GM23338 (cell line): ENCODE data around the gene FHL1. TPM values are rescaled to one million over a fixed set of nuclear protein-coding genes. Genes with fewer than 3 reads are reported as not detected.

ENCODE experiments used
- ATAC-seq: fragments of 200-7000 bp; cut with Tn5 transposase; 3 replicates; pipeline ENCODE4 v1.9.1; 2020
- DNase-seq: peaks from one replicate; pipeline ENCODE4 v3.0.0-alpha.2; 2015; ENCODE audit warnings: low spot score
- H2AFZ ChIP-seq: fragments of 200-600 bp; sonication (generic); 2 replicates; pipeline ENCODE4 v1.8.0; 2016; ENCODE audit warnings: antibody characterized with exemption, mild to moderate bottlenecking, moderate library complexity
- H3F3A ChIP-seq: fragments of 200-600 bp; sonication (generic); replicated peaks from 2 replicates; pipeline ENCODE4 v1.8.0; 2017; ENCODE audit warnings: antibody characterized with exemption, mixed run types, low read depth
- H3K27ac ChIP-seq: fragments of 200-600 bp; sonication (generic); 2 replicates; pipeline ENCODE4 v1.6.1; 2016; ENCODE audit warnings: low read depth
- H3K27me3 ChIP-seq: fragments of 200-600 bp; sonication (generic); 2 replicates; pipeline ENCODE4 v1.8.0; 2016; ENCODE audit warnings: mild to moderate bottlenecking, mixed run types, moderate library complexity; ENCODE audit not compliant: insufficient read depth
- H3K36me3 ChIP-seq: fragments of 200-600 bp; sonication (generic); 2 replicates; pipeline ENCODE4 v1.8.0; 2016; ENCODE audit warnings: mild to moderate bottlenecking; ENCODE audit not compliant: insufficient read depth
- H3K4me1 ChIP-seq: fragments of 200-600 bp; sonication (generic); 2 replicates; pipeline ENCODE4 v1.8.0; 2016; ENCODE audit warnings: mild to moderate bottlenecking, moderate library complexity; ENCODE audit not compliant: insufficient read depth
- H3K4me2 ChIP-seq: fragments of 200-600 bp; sonication (generic); 2 replicates; pipeline ENCODE4 v1.7.1; 2017; ENCODE audit warnings: mixed run types
- H3K4me3 ChIP-seq: fragments of 200-600 bp; sonication (generic); 2 replicates; pipeline ENCODE4 v1.6.1; 2016; ENCODE audit warnings: mixed run types
- H3K79me2 ChIP-seq: fragments of 200-600 bp; sonication (generic); replicated peaks from 2 replicates; pipeline ENCODE4 v1.8.0; 2017; ENCODE audit warnings: mild to moderate bottlenecking; ENCODE audit not compliant: insufficient read depth
- H3K9me2 ChIP-seq: fragments of 200-600 bp; sonication (generic); 2 replicates; pipeline ENCODE4 v1.8.0; 2017; ENCODE audit not compliant: insufficient read depth
- H4K20me1 ChIP-seq: fragments of 200-600 bp; sonication (generic); replicated peaks from 2 replicates; pipeline ENCODE4 v1.8.0; 2017; ENCODE audit warnings: mild to moderate bottlenecking; ENCODE audit not compliant: insufficient read depth
- H3K27ac Mint-ChIP-seq: 2 replicates; pipeline ENCODE4 v1.8.0; 2020; ENCODE audit warnings: inconsistent platforms, mild to moderate bottlenecking, moderate library complexity, mixed read lengths
- H3K27me3 Mint-ChIP-seq: 3 replicates; pipeline ENCODE4 v1.8.0; 2022; ENCODE audit warnings: low read depth, mild to moderate bottlenecking, moderate library complexity, mixed read lengths, inconsistent platforms; ENCODE audit not compliant: insufficient read depth, poor library complexity
- H3K36me3 Mint-ChIP-seq: 3 replicates; pipeline ENCODE4 v1.8.0; 2021; ENCODE audit warnings: low read depth, mild to moderate bottlenecking, inconsistent platforms, moderate library complexity, mixed read lengths
- H3K4me1 Mint-ChIP-seq: 3 replicates; pipeline ENCODE4 v1.8.0; 2020; ENCODE audit warnings: mild to moderate bottlenecking, inconsistent platforms, mixed read lengths
- H3K4me3 Mint-ChIP-seq: 3 replicates; pipeline ENCODE4 v1.8.0; 2021; ENCODE audit warnings: moderate library complexity, mild to moderate bottlenecking, inconsistent platforms, mixed read lengths
- H3K9me3 Mint-ChIP-seq: 3 replicates; pipeline ENCODE4 v1.8.0; 2020; ENCODE audit warnings: moderate library complexity, mild to moderate bottlenecking, inconsistent platforms, mixed read lengths
- CREB1 ChIP-seq: fragments of 250-450 bp; sonication (Bioruptor Pico); IDR thresholded peaks from 2 replicates; pipeline ENCODE4 v1.5.0; 2020; ENCODE audit warnings: low read depth, mild to moderate bottlenecking, moderate library complexity
- EZH2 ChIP-seq: fragments of 200-600 bp; sonication (generic); IDR thresholded peaks from one replicate; pipeline ENCODE4 v1.8.0; 2017; ENCODE audit warnings: antibody characterized with exemption, mild to moderate bottlenecking, low read depth; ENCODE audit not compliant: unreplicated experiment
- EZH2phosphoT487 ChIP-seq: fragments of 200-600 bp; sonication (generic); IDR thresholded peaks from one replicate; pipeline ENCODE4 v1.8.1; 2018; ENCODE audit warnings: antibody characterized with exemption; ENCODE audit not compliant: unreplicated experiment
- JUNB ChIP-seq: IDR thresholded peaks from one replicate; pipeline ENCODE4 v1.6.1; 2016; ENCODE audit warnings: antibody characterized with exemption; ENCODE audit not compliant: unreplicated experiment
- NANOG ChIP-seq: IDR thresholded peaks from 2 replicates; pipeline ENCODE4 v1.6.1; 2016; ENCODE audit warnings: antibody characterized with exemption, borderline replicate concordance
- POLR2AphosphoS5 ChIP-seq: IDR thresholded peaks from 2 replicates; pipeline ENCODE4 v1.6.1; 2016; ENCODE audit warnings: antibody characterized with exemption, low read depth
- STAT1 ChIP-seq: IDR thresholded peaks from one replicate; pipeline ENCODE4 v1.6.1; 2016; ENCODE audit warnings: antibody characterized with exemption; ENCODE audit not compliant: unreplicated experiment
- ZNF114 ChIP-seq: fragments of 250-450 bp; sonication (Bioruptor Pico); IDR thresholded peaks from 2 replicates; pipeline ENCODE4 v1.5.0; 2020; ENCODE audit warnings: mild to moderate bottlenecking, moderate library complexity
- ZNF331 ChIP-seq: fragments of 250-450 bp; sonication (Bioruptor Pico); IDR thresholded peaks from 2 replicates; pipeline ENCODE4 v1.5.0; 2020; ENCODE audit warnings: low read depth, mild to moderate bottlenecking, moderate library complexity
- polyA plus RNA-seq: library from polyadenylated mRNA; unstranded; fragments of >200 nt; fragmentation: Nextera tagmentation; extraction: Ambion mirVana; gene quantifications from 2 replicates; pipeline ENCODE4 v1.2.1, GENCODE V29; 2016
- total RNA-seq: library from RNA; depleted of rRNA; stranded (reverse); fragments of >200 nt; shearing (Covaris generic); gene quantifications from 2 replicates; pipeline ENCODE4 v1.2.3, GENCODE V29; 2014
- TF ChIP-seq, protein P1 (sequence below): IDR thresholded peaks from 2 replicates; pipeline ENCODE4 v1.6.1; 2016; ENCODE audit warnings: antibody characterized with exemption
- TF ChIP-seq, protein P2 (sequence below), 2 experiments: fragments of 200-600 bp in 1 of 2; sonication (generic) in 1 of 2; conservative IDR thresholded peaks; 2 replicates each; pipeline versions ENCODE4 v1.5.1 to v1.6.1; 2016 to 2017; ENCODE audit warnings: antibody characterized with exemption in 2 of 2, low read depth in 2 of 2, mild to moderate bottlenecking in 2 of 2, moderate library complexity in 1 of 2
- TF ChIP-seq, protein P3 (sequence below): IDR thresholded peaks from one replicate; pipeline ENCODE4 v1.6.1; 2018; ENCODE audit warnings: antibody characterized with exemption; ENCODE audit not compliant: unreplicated experiment

The FHL1 gene
- total and polyA plus RNA-seq, 2 experiments from 2014 or later = 47.9 to 60.4 TPM

DNA sequence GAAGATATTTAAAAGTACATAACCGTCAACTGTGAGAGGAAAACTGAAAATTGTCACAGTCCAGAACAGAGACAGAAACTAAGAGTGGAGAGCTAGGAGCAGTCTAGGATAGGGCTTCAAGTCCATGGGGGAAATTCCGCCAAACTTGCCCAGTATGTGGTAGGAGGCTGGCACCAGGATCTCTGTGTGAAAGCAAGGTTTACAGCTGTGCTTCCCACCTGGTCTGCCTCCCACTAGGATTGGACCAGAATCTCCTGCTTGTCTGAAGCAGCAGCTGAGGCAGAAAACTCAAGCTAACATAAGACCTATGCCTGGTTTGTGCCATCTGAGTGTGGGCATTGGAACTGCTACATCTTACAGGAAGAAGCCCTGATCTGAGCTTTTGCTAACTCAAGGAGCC is 18.6 kb upstream of the FHL1 start:
- no peaks in the 10 kb centered on the region for H3F3A ChIP-seq
- H3K4me2 ChIP-seq = no peak overlapping the region
- H3K4me1 Mint-ChIP-seq = peaks cover 3% of the 10 kb centered on the region; the same call in 1 of the 3 replicates
- no peaks in the 10 kb centered on the region for H4K20me1 ChIP-seq
- no peaks in the 10 kb centered on the region for H3K9me3 Mint-ChIP-seq
- TF ChIP-seq ZNF331 = no peak
- H3K27me3 Mint-ChIP-seq = peaks cover 2% of the 10 kb centered on the region
- H3K9me2 ChIP-seq = no peaks in the 10 kb centered on the region
- H2AFZ ChIP-seq = no peak overlapping the region
- no peaks in the 10 kb centered on the region for H3K79me2 ChIP-seq
- DNase-seq = no peak
- ATAC-seq = no peak
- H3K27ac ChIP-seq = no peak overlapping the region
- no peaks in the 10 kb centered on the region for H3K27me3 ChIP-seq
- no peak overlapping the region for H3K4me3 Mint-ChIP-seq
- H3K4me1 ChIP-seq = no peaks in the 10 kb centered on the region
- no peaks in the 10 kb centered on the region; the same call in 2 of the 3 replicates for H3K36me3 Mint-ChIP-seq
- no peak overlapping the region for H3K27ac Mint-ChIP-seq
- no peaks in the 10 kb centered on the region for H3K36me3 ChIP-seq
- H3K4me3 ChIP-seq = no peak overlapping the region

DNA sequence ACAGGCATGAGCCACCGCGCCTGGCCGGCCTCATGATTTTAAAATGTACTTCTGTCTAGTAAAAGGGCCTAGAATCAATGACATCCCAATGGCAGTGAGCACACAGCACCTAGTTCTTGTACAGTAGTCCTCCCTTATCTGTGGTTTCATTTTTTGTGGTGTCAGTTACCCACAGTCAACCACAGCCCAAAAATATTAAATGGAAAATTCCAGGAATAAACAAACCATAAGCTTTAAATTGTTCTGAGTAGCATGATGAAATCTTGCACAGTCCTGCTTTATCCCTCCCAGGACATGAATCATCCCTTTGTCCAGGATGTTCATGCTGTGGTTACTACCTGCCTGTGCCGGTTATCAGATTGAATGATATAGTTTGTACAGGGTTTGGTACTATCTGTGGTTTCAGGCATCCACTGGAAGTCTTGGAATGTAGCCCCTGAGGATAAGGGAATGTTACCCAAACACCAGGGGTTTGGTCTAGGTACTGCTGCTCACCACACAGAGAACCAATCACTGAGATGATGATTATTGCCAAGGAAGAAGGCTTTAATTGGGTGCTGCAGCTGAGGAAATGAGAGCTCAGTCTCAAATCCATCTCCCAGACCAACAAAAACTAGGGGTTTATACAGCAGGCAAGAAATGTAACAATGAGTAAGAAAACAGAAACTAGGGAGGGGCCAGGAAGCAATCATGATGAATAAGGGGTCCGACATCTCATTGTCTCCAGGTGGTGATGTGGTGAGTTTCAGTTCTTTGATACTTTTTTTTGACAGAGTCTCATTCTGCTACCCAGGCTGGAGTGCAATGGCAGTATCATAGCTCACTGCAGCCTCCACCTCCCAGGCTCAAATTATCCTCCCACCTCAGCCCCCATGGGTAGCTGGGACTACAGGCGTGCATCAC is 16.2 kb upstream of the FHL1 start:
- DNase-seq = no peak
- Histone ChIP-seq H3K4me1 (no peaks in the 10 kb centered on the region), H3K36me3 (no peaks in the 10 kb centered on the region), H3K27me3 (no peaks in the 10 kb centered on the region), H4K20me1 (no peaks in the 10 kb centered on the region), H3K4me3 (no peak overlapping the region), H3K79me2 (no peaks in the 10 kb centered on the region), H3K27ac (no peak overlapping the region), H3K9me2 (no peaks in the 10 kb centered on the region), H3K4me2 (no peak overlapping the region), H3F3A (no peaks in the 10 kb centered on the region), H2AFZ (no peak overlapping the region)
- TF ChIP-seq EZH2 (no peak), NANOG (no peak), ZNF331 (no peak)
- Mint-ChIP-seq H3K9me3 (no peaks in the 10 kb centered on the region), H3K27me3 (peaks cover 2% of the 10 kb centered on the region), H3K27ac (no peak overlapping the region), H3K4me1 (peaks cover 3% of the 10 kb centered on the region; the same call in 1 of the 3 replicates), H3K4me3 (no peak overlapping the region), H3K36me3 (no peaks in the 10 kb centered on the region; the same call in 2 of the 3 replicates)
- no peak for ATAC-seq

DNA sequence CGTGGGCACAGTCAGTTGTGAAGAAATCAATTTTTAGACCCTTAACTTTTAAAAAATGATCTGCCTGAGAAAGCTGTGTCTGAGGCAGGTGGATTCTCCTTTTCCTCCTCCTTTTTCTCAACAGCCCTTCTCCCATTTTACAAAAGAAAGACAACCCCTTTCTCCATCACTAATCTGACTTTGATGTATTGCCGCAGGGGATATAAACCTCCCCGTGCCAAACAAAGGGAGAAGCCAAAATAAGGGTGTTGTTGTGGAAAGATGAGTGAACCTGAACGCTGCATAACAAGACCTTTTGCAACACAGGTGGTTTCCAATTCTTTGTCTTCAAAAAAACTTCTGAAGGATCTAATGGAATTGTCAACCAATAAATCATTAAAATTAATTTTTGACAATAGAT is 8.4 kb upstream of the FHL1 start:
- H4K20me1 ChIP-seq = no peaks in the 10 kb centered on the region
- no peaks in the 10 kb centered on the region for H3K4me1 ChIP-seq
- no peaks in the 10 kb centered on the region for H3K79me2 ChIP-seq
- ATAC-seq (no peak), DNase-seq (no peak)
- H3K4me3 ChIP-seq = no peak overlapping the region
- H2AFZ ChIP-seq = no peak overlapping the region
- no peaks in the 10 kb centered on the region for H3F3A ChIP-seq
- H3K27me3 ChIP-seq = no peaks in the 10 kb centered on the region
- Mint-ChIP-seq H3K9me3 (no peaks in the 10 kb centered on the region), H3K27ac (no peak overlapping the region), H3K4me1 (peaks cover 3% of the 10 kb centered on the region; the same call in 1 of the 3 replicates), H3K36me3 (no peaks in the 10 kb centered on the region), H3K27me3 (no peaks in the 10 kb centered on the region), H3K4me3 (no peak overlapping the region)
- no peak overlapping the region for H3K4me2 ChIP-seq
- no peaks in the 10 kb centered on the region for H3K36me3 ChIP-seq
- no peak overlapping the region for H3K27ac ChIP-seq
- H3K9me2 ChIP-seq = no peaks in the 10 kb centered on the region
- no peak for TF ChIP-seq EZH2phosphoT487
- TF ChIP-seq ZNF114 = no peak
- no peak for TF ChIP-seq STAT1
- TF ChIP-seq POLR2AphosphoS5 = no peak
- TF ChIP-seq CREB1 (CRISPR knock-in tag) = no peak
- no peak for TF ChIP-seq NANOG
- TF ChIP-seq, protein P1, sequence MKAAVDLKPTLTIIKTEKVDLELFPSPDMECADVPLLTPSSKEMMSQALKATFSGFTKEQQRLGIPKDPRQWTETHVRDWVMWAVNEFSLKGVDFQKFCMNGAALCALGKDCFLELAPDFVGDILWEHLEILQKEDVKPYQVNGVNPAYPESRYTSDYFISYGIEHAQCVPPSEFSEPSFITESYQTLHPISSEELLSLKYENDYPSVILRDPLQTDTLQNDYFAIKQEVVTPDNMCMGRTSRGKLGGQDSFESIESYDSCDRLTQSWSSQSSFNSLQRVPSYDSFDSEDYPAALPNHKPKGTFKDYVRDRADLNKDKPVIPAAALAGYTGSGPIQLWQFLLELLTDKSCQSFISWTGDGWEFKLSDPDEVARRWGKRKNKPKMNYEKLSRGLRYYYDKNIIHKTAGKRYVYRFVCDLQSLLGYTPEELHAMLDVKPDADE = no peak
- TF ChIP-seq, protein P2, sequence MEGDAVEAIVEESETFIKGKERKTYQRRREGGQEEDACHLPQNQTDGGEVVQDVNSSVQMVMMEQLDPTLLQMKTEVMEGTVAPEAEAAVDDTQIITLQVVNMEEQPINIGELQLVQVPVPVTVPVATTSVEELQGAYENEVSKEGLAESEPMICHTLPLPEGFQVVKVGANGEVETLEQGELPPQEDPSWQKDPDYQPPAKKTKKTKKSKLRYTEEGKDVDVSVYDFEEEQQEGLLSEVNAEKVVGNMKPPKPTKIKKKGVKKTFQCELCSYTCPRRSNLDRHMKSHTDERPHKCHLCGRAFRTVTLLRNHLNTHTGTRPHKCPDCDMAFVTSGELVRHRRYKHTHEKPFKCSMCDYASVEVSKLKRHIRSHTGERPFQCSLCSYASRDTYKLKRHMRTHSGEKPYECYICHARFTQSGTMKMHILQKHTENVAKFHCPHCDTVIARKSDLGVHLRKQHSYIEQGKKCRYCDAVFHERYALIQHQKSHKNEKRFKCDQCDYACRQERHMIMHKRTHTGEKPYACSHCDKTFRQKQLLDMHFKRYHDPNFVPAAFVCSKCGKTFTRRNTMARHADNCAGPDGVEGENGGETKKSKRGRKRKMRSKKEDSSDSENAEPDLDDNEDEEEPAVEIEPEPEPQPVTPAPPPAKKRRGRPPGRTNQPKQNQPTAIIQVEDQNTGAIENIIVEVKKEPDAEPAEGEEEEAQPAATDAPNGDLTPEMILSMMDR (conservative IDR thresholded peaks at IDR 0.05; ENCODE audit: low read depth in 2 of 2) = no peak
- no peak for TF ChIP-seq JUNB
- TF ChIP-seq, protein P3, sequence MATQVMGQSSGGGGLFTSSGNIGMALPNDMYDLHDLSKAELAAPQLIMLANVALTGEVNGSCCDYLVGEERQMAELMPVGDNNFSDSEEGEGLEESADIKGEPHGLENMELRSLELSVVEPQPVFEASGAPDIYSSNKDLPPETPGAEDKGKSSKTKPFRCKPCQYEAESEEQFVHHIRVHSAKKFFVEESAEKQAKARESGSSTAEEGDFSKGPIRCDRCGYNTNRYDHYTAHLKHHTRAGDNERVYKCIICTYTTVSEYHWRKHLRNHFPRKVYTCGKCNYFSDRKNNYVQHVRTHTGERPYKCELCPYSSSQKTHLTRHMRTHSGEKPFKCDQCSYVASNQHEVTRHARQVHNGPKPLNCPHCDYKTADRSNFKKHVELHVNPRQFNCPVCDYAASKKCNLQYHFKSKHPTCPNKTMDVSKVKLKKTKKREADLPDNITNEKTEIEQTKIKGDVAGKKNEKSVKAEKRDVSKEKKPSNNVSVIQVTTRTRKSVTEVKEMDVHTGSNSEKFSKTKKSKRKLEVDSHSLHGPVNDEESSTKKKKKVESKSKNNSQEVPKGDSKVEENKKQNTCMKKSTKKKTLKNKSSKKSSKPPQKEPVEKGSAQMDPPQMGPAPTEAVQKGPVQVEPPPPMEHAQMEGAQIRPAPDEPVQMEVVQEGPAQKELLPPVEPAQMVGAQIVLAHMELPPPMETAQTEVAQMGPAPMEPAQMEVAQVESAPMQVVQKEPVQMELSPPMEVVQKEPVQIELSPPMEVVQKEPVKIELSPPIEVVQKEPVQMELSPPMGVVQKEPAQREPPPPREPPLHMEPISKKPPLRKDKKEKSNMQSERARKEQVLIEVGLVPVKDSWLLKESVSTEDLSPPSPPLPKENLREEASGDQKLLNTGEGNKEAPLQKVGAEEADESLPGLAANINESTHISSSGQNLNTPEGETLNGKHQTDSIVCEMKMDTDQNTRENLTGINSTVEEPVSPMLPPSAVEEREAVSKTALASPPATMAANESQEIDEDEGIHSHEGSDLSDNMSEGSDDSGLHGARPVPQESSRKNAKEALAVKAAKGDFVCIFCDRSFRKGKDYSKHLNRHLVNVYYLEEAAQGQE = no peak
